GM23338 (cell line): Measurements from ENCODE around the gene FAM162A.
A peak's percentile ranks its signal among the peaks of the same experiment; 100 is the strongest.

ENCODE experiments used
- CREB1 ChIP-seq: fragments of 250-450 bp; sonication (Bioruptor Pico); IDR thresholded peaks from 2 replicates; pipeline ENCODE4 v1.5.0; 2020; ENCODE audit warnings: low read depth, mild to moderate bottlenecking, moderate library complexity
- CTCF ChIP-seq, 2 experiments: fragments of 200-600 bp in 1 of 2; sonication (generic) in 1 of 2; conservative IDR thresholded peaks; 2 replicates each; pipeline versions ENCODE4 v1.5.1 to v1.6.1; 2016 to 2017; ENCODE audit warnings: antibody characterized with exemption in 2 of 2, low read depth in 2 of 2, mild to moderate bottlenecking in 2 of 2, moderate library complexity in 1 of 2
- ETS1 ChIP-seq: IDR thresholded peaks from 2 replicates; pipeline ENCODE4 v1.6.1; 2016; ENCODE audit warnings: antibody characterized with exemption
- EZH2 ChIP-seq: fragments of 200-600 bp; sonication (generic); IDR thresholded peaks from one replicate; pipeline ENCODE4 v1.8.0; 2017; ENCODE audit warnings: antibody characterized with exemption, mild to moderate bottlenecking, low read depth; ENCODE audit not compliant: unreplicated experiment
- EZH2phosphoT487 ChIP-seq: fragments of 200-600 bp; sonication (generic); IDR thresholded peaks from one replicate; pipeline ENCODE4 v1.8.1; 2018; ENCODE audit warnings: antibody characterized with exemption; ENCODE audit not compliant: unreplicated experiment
- JUNB ChIP-seq: IDR thresholded peaks from one replicate; pipeline ENCODE4 v1.6.1; 2016; ENCODE audit warnings: antibody characterized with exemption; ENCODE audit not compliant: unreplicated experiment
- POLR2AphosphoS5 ChIP-seq: IDR thresholded peaks from 2 replicates; pipeline ENCODE4 v1.6.1; 2016; ENCODE audit warnings: antibody characterized with exemption, low read depth
- ZNF331 ChIP-seq: fragments of 250-450 bp; sonication (Bioruptor Pico); IDR thresholded peaks from 2 replicates; pipeline ENCODE4 v1.5.0; 2020; ENCODE audit warnings: low read depth, mild to moderate bottlenecking, moderate library complexity
- TF ChIP-seq, protein P1 (sequence below): IDR thresholded peaks from one replicate; pipeline ENCODE4 v1.6.1; 2018; ENCODE audit warnings: antibody characterized with exemption; ENCODE audit not compliant: unreplicated experiment
- TF ChIP-seq, protein P2 (sequence below): fragments of 250-450 bp; sonication (Bioruptor Pico); IDR thresholded peaks from 2 replicates; pipeline ENCODE4 v1.5.0; 2020; ENCODE audit warnings: mild to moderate bottlenecking, moderate library complexity

DNA sequence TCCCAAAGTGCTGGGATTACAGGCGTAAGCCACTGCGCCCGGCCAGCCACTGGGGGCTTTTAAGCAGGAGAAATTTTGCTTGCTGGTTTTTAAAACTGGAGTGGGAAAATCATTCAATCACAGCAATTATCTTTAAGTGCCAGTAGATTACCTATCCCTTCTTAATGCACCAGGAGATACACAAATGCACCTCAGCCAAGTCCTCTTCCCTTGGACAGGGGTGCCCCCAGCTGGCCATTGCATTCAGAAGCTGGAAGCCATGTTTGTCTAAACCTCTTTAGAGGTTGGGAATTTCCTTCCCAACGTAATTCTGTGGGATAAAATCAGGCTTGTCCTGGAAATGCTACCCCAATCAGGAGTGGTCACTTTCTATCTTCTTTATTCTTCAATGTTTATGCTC, 27.6 kb upstream of the FAM162A start:
- TF ChIP-seq CREB1 (CRISPR knock-in tag), result no peak
- peak; percentile 72 to 84 for TF ChIP-seq CTCF (conservative IDR thresholded peaks at IDR 0.05; ENCODE audit: low read depth in 2 of 2)
- TF ChIP-seq POLR2AphosphoS5, result no peak
- no peak for TF ChIP-seq EZH2phosphoT487
- TF ChIP-seq, protein P1, sequence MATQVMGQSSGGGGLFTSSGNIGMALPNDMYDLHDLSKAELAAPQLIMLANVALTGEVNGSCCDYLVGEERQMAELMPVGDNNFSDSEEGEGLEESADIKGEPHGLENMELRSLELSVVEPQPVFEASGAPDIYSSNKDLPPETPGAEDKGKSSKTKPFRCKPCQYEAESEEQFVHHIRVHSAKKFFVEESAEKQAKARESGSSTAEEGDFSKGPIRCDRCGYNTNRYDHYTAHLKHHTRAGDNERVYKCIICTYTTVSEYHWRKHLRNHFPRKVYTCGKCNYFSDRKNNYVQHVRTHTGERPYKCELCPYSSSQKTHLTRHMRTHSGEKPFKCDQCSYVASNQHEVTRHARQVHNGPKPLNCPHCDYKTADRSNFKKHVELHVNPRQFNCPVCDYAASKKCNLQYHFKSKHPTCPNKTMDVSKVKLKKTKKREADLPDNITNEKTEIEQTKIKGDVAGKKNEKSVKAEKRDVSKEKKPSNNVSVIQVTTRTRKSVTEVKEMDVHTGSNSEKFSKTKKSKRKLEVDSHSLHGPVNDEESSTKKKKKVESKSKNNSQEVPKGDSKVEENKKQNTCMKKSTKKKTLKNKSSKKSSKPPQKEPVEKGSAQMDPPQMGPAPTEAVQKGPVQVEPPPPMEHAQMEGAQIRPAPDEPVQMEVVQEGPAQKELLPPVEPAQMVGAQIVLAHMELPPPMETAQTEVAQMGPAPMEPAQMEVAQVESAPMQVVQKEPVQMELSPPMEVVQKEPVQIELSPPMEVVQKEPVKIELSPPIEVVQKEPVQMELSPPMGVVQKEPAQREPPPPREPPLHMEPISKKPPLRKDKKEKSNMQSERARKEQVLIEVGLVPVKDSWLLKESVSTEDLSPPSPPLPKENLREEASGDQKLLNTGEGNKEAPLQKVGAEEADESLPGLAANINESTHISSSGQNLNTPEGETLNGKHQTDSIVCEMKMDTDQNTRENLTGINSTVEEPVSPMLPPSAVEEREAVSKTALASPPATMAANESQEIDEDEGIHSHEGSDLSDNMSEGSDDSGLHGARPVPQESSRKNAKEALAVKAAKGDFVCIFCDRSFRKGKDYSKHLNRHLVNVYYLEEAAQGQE, result no peak
- TF ChIP-seq EZH2, result no peak
- no peak for TF ChIP-seq JUNB
- TF ChIP-seq ETS1, result no peak
- TF ChIP-seq ZNF331 (CRISPR knock-in tag), result no peak
- TF ChIP-seq, protein P2, sequence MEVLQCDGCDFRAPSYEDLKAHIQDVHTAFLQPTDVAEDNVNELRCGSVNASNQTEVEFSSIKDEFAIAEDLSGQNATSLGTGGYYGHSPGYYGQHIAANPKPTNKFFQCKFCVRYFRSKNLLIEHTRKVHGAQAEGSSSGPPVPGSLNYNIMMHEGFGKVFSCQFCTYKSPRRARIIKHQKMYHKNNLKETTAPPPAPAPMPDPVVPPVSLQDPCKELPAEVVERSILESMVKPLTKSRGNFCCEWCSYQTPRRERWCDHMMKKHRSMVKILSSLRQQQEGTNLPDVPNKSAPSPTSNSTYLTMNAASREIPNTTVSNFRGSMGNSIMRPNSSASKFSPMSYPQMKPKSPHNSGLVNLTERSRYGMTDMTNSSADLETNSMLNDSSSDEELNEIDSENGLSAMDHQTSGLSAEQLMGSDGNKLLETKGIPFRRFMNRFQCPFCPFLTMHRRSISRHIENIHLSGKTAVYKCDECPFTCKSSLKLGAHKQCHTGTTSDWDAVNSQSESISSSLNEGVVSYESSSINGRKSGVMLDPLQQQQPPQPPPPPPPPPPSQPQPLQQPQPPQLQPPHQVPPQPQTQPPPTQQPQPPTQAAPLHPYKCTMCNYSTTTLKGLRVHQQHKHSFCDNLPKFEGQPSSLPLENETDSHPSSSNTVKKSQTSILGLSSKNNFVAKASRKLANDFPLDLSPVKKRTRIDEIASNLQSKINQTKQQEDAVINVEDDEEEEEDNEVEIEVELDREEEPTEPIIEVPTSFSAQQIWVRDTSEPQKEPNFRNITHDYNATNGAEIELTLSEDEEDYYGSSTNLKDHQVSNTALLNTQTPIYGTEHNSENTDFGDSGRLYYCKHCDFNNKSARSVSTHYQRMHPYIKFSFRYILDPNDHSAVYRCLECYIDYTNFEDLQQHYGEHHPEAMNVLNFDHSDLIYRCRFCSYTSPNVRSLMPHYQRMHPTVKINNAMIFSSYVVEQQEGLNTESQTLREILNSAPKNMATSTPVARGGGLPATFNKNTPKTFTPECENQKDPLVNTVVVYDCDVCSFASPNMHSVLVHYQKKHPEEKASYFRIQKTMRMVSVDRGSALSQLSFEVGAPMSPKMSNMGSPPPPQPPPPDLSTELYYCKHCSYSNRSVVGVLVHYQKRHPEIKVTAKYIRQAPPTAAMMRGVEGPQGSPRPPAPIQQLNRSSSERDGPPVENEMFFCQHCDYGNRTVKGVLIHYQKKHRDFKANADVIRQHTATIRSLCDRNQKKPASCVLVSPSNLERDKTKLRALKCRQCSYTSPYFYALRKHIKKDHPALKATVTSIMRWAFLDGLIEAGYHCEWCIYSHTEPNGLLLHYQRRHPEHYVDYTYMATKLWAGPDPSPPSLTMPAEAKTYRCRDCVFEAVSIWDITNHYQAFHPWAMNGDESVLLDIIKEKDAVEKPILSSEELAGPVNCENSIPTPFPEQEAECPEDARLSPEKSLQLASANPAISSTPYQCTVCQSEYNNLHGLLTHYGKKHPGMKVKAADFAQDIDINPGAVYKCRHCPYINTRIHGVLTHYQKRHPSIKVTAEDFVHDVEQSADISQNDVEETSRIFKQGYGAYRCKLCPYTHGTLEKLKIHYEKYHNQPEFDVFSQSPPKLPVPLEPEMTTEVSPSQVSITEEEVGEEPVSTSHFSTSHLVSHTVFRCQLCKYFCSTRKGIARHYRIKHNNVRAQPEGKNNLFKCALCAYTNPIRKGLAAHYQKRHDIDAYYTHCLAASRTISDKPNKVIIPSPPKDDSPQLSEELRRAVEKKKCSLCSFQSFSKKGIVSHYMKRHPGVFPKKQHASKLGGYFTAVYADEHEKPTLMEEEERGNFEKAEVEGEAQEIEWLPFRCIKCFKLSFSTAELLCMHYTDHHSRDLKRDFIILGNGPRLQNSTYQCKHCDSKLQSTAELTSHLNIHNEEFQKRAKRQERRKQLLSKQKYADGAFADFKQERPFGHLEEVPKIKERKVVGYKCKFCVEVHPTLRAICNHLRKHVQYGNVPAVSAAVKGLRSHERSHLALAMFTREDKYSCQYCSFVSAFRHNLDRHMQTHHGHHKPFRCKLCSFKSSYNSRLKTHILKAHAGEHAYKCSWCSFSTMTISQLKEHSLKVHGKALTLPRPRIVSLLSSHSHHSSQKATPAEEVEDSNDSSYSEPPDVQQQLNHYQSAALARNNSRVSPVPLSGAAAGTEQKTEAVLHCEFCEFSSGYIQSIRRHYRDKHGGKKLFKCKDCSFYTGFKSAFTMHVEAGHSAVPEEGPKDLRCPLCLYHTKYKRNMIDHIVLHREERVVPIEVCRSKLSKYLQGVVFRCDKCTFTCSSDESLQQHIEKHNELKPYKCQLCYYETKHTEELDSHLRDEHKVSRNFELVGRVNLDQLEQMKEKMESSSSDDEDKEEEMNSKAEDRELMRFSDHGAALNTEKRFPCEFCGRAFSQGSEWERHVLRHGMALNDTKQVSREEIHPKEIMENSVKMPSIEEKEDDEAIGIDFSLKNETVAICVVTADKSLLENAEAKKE (CRISPR knock-in tag), result no peak
